Esophagus mucosa (tissue), 1 donor: ENCODE measurements around the gene KLHDC8A. TPM values are rescaled to one million over a fixed set of nuclear protein-coding genes. Genes with fewer than 3 reads are reported as not detected.
A peak's percentile ranks its signal among the peaks of the same experiment; 100 is the strongest.
"Not testable (repeated sequence)": the region's sequence is repeated elsewhere in the genome, so short reads cannot be mapped to it uniquely, and the experiment has no call there.

Experiments
- ATAC-seq: fragments of 200-7000 bp; cut with Tn5 transposase; one replicate; pipeline ENCODE4 v1.9.1; 2020
- total RNA-seq: library from RNA; stranded (reverse); gene quantifications from one replicate; pipeline ENCODE4 v1.2.4, GENCODE V29; 2023
- donor health status: DM: yes; HTN: yes; CAD: no.

The KLHDC8A gene, protein sequence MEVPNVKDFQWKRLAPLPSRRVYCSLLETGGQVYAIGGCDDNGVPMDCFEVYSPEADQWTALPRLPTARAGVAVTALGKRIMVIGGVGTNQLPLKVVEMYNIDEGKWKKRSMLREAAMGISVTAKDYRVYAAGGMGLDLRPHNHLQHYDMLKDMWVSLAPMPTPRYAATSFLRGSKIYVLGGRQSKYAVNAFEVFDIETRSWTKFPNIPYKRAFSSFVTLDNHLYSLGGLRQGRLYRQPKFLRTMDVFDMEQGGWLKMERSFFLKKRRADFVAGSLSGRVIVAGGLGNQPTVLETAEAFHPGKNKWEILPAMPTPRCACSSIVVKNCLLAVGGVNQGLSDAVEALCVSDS
- total RNA-seq, result 3.1 TPM

DNA sequence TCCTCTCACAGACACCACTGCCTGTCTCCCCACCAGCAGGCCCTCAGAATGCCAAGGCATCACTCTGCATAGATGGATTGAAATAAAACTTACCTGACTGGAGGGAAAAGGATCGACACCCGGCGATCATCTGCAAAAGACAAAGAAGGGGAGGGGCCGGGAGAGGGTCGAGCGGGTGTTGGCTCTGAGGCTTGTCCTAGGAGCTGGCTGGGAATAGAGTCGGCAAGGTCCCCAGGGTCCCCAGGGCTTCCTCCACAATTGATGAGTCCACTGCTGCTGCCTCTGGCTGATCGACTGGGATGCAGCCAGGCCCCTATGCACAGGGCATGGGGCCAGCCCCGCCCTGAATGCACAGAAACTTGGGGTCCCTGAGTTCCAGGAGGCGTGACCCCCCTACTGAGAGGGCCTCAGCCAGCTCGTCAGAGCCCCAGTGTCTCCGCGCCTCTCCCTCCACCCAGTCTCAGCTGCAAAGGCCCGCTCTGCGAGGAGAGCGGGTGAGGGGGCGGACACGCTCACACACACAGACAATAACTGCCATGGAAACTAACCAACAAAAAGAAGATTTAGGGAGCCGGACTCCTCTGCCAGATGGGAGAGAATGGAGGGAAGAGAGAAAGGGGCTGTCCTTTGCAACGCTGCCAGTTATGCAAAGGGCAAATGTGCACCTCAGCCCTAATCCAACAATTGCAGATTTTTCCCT lies at the start of gene KLHDC8A:
TSS of gene KLHDC8A (minus strand) at position 483 of the 700 bp plus-strand sequence. CDS start 13,318 bp downstream, outside the sequence.
- ATAC-seq, result no peak

DNA sequence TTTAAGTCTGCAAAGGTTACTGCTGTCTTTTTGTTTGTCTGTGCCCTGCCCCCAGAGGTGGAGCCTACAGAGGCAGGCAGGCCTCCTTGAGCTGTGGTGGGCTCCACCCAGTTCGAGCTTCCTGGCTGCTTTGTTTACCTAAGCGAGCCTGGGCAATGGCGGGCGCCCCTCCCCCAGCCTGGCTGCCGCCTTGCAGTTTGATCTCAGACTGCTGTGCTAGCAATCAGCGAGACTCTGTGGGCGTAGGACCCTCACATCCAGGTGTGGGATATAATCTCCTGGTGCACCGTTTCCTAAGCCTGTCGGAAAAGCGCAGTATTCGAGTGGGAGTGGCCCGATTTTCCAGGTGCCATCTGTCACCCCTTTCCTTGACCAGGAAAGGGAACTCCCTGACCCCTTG lies 49.5 kb upstream of the KLHDC8A start:
- not testable (repeated sequence) for ATAC-seq

DNA sequence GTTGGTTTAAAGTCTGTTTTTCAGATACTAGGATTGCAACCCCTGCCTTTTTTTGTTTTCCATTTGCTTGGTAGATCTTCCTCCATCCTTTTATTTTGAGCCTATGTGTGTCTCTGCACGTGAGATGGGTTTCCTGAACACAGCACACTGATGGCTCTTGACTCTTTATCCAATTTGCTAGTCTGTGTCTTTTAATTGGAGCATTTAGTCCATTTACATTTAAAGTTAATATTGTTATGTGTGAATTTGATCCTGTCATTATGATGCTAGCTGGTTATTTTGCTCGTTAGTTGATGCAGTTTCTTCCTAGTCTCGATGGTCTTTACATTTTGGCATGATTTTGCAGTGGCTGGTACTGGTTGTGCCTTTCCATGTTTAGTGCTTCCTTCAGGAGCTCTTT lies 47.8 kb upstream of the KLHDC8A start:
- ATAC-seq, result not testable (repeated sequence)

DNA sequence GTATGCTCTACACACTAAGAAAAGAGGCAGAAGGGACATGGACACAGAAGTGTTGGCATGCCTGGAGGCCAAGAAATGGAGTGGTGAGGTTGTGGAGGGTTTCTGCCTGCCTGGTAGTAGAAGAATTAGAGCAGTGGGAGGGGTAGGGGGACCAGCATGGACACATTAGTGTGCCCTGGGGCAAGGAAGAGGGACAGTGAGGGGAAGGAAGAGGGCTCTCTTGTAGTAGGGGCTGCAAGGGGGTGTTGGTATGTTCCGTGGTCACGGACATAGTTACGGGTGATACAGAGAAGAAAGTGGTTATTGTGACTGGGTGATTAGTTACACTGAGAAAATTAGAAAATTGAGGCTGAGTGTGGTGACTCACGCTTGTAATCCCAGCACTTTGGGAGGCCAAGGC lies 41.9 kb upstream of the KLHDC8A start:
- ATAC-seq, result no peak

DNA sequence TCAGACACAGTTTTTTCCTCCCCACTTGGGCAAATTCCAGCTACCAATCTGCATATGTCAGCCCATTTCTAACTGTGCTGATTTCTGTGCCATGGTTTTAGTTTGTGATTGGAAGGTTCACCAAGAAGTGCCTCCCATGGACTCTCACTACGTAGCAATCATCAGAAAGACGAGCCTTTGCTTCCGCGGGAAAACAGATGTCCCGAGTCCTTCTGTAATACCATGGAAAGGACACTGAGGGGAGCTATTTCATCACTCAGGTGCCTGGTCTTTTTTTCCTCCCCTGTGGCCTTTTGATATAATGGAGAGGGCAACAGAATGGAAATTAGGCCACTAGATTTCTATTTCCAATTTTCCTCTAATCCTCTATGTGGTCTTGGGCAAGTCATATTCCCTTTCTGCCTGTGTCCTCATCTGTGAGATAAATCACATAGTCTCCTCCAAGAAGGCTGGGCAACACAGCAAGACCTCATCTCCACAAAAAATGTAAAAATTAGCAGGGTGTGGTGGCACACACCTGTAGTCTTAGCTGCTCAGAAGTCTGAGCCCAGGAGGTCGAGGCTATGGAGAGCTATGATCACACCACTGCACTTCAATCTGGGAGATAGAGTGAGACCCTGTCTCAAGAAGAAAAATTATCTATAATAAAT lies 40.4 kb upstream of the KLHDC8A start:
- peak; percentile 69 for ATAC-seq

DNA sequence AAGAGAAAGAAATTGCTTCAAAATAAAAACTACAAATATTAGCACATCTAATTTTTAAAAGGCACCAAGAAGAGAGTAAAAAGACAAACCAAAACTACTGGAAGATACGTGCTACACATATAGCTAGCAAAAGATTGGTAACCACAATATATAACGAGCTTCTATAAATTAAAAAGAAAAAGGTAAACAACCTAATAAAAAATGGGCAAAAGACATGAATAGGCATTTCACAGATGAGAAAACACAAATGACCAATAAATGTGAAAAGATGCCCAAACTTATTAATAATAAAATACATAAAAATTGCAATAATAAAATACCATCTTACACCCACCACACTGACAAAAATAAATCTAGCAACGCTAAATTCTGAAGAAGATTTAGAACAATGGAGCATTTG lies 38.9 kb upstream of the KLHDC8A start:
- no peak for ATAC-seq

DNA sequence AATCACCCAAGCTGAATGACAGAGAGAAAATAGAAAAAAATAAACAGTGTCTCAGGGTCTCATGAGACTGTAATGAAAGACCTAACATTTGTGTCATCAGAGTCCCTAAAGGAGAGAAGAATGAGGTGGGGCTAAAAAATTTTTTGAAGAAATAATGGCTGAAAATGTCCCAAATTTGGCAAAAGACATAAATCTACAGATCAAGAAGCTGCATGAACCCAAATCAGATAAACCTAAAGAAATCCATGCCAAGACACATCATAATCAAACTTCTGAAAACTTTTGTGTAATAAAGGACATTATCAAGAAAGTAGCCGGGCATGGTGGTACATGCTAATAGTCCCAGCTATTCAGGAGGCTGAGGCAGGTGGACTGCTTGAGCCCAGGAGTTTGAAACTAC lies 35.9 kb upstream of the KLHDC8A start:
- ATAC-seq, result no peak

DNA sequence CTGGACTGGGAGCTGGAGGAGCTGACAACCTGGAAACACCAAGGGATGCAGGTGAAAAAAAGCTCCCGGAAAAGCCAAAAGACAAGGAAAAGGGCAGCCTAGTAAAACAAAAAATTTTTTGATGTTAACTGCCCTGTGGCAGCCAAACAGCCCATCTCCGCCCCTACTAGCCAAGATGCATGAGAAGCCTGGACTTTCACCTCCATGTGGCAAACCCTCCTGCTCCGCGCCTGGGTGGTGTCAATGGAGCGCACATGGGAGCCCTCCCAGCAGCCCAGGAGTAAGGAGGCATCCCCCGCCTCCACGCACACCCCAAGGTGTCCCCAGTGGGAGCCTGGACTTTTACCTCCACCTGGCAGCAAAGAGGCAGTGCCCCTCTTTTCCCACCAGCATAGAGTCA lies 34.7 kb upstream of the KLHDC8A start:
- no peak for ATAC-seq

DNA sequence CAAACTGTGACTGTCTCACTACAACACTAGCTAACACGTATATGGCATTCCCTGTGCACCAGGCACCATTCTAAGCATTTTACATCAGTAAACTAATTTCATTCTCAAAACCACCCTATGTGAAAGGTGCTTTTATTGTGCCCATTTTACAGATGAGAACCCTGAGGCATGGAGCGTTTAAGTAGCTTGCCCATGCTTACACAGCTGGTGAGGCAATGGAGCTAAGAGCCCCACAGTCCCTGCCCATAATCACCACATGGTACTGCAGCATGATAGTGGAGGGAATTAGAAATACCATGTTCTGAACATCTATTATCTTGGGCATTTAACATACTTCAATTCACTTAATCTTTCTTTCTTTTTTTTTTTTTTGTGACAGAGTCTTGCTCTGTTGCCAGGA lies 31.1 kb upstream of the KLHDC8A start:
- ATAC-seq, result no peak

DNA sequence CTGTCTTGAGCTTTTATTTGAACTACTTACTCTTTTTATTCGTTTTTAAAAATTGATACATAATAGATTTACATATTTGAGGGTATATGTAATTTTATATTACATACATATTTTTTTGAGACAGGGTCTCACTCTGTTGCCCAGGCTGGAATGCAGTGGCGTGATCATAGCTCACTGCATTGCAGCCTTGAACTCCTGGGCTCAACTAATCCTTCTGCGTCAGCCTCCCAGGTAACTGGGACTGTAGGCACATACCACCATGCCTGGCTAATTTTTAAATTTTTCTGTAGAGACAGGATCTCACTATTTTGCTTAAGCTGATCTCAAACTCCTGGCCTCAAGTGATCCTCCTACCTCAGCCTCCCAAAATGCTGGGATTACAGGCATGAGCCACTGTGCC lies 26.3 kb upstream of the KLHDC8A start:
- ATAC-seq, result not testable (repeated sequence)

DNA sequence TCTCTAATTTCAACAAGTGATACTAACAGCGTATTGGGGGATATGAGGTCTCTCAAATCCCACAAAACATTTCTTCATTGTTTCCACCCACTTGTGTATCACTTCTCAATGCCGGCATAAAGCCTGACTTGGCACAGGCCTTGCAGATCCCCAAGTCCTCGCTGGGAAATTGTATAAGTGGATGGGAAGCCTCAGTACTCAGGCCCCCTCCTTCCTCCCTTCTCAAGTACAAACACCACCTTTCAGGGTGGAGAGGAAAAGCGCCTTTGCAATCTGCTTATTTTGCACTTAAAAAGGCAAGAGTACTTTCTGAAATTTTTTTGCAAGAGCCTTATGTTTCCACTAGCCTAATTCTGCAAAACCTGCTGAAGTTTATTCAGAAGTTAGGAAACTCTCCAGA lies 25.8 kb upstream of the KLHDC8A start:
- ATAC-seq, result no peak

DNA sequence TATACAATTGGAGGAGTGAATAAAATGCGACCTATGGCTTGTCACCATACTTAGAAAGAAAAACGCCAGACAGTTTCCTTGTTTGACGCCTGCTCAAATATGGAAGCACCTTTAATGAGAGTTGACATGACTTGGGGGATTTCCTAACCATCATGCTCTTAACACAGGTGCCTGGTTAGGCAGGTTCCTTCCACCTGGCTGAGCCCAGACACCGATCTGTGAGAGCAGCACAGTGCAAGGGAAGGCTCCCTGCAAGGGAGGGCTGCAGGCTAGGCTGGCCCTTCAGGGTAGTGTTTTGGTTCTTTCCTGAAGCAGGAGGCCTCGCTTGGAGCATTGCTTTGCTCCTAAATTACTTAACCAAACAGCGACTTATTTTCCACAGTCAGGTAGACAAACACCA lies 24.6 kb upstream of the KLHDC8A start:
- no peak for ATAC-seq

DNA sequence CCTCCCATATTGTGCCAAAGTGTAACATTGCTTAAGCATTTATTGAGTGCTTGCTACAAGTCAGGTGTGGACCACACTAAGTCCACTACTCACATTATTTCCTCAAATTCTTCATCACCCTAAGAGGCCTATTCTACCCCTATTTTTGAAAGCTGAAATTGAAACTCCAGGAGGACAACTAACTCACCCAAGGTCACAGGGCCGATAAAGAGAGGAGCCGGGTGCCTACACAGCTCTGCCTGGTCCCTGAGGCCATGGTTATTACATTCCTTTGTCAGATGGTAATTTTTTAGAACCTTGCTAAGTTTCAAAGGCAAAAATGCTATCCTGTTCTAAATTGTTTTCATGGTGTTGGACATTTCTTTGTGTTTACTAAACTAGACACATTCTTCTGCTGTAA lies 24.2 kb upstream of the KLHDC8A start:
- ATAC-seq, result no peak

DNA sequence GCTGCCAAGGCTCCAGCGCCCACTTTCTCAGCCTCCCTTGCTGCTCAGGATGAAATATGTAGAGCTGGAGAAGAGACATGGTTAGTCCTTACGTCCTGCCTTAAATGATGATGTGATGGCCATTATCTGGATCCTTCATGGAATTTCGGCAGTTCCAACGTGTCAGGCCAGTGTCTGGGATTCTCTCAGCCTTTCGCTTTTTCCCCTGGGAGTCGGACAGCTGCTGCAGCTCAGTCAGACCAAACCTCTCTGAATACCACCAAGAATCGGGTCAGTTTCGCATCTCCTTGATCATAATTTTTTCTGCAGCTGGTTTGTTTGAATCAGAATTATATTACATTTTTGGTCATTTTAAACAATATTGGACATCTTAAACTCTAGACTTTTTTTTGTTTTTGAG lies 22.3 kb upstream of the KLHDC8A start:
- ATAC-seq, result no peak

DNA sequence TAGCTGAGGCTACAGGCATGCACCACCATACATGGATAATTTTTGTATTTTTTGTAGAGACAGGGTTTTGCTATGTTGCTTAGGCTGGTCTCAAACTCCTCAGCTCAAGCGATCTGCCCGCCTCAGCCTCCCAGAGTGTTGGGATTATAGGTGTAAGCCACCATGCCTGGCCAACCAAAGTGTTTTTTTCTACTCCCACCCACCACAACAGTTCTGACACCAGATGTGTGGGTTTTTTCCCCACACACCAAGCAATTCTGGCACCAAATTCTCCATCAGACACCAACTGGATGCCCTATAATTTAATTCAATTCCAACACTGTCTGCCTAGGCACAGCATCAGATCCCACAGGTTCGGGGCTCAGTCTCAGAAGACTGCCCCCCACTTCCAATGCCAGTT lies 20.6 kb upstream of the KLHDC8A start:
- no peak for ATAC-seq

DNA sequence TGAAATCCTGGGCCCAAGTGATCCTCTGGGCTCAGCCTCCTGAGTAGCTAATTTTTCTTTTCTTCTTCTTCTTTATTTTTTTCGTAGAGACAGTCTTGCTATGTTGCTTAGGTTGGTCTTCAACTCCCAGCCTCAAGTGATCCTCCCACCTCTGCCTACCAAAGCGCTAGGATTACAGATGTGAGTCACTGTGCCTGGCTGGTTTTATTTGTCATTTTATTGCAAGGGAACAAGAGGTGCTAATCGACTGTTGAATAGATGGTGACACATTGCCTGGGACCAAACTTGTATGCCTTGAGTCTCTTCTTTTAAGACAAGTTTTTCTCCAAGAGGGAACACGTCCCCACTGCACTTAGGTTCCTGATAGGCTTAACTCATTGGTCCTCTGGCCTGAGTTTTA lies 20.0 kb upstream of the KLHDC8A start:
- ATAC-seq, result peak; percentile 78

DNA sequence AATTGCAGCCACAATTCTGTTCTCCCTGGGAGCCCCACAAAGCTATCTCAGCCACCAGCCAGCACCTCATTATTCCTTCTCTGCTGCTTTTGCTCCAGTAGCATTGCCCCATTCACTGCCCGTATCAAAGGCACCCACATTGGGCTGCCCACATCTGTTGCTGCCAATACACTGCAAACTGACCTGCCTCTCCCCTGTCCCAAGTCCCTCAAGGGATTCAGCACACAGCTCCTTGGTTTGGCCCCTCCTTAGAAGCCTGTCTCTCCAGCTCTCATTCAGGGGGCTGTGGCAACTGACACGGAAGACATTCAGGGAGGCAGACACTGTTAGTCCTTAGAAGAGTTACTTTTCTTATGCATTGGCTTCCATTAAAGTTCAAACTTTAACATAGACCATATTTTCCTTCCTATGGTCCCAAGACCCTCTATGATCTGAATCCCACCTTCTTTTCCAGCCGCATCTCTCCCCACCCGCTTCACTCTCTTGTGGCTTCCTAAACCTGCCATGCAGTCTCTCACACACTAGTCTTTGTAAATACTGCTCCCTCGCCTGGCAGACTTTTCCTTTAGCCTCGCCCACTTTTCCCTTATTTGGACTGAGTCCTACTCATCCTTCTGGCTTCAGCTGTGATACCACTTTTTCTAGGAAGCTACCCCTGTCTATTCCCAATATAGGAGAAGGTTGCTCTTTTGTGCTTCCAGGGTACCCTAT lies 19.3 kb upstream of the KLHDC8A start:
- peak; percentile 54 for ATAC-seq

DNA sequence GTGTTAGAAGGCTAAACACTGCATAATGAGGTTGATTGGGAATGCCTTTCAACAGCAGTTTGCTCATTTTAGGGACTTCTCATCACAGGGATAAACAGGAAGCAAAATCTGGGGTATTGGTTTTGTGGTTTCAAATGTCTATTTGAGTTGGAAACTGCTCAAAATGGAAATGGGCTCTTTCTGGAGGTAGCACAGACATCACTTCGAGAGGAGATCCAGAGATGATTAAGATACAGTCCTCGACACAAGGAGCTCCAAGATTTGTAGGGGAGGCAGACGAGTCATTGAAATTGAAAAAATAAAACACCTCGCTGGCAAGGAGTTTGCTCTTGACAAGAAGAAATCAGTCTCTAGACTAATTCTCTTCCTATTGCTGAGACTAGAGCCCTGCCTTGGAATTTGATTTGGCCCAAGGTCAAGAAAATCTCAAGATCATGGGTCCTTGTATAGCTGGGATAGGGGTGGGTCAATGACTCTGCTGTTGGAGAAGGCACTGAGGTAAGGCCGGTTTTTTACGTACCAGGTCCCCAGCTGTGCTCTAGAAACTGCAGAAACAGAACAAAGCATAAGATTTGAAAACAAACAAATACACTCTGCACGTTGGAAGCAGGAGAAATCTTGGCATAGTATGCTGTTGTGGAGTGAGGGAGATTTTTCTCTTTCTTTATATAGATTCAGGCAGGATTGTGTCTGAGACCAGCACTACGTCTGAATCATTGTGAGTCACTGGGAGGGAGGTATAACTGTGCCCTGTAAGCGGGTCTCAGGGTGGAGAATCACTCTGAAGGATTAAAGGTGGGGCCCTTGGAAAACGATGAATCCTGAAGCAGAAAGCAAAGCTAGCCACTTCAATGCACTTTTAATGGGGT lies 17.7 kb upstream of the KLHDC8A start:
- peak; percentile 76 for ATAC-seq

DNA sequence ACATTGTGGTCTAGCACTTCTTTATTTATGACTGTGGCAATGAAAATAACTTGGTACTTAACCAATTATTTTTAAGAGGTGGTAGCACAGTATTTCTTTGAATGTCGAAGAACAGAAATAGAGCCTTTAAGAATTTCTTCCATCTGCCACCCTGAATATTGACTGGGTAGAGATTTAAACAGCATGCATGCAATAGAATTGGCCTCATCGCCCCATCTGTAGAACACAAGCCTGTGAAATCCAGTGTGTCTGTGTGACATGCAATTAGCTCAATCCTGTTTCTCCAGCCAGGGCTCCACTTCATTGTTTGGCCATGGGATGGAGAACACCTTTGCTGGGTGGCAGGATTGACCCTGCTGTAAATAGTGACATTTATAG lies 17.1 kb upstream of the KLHDC8A start:
- ATAC-seq, result no peak

DNA sequence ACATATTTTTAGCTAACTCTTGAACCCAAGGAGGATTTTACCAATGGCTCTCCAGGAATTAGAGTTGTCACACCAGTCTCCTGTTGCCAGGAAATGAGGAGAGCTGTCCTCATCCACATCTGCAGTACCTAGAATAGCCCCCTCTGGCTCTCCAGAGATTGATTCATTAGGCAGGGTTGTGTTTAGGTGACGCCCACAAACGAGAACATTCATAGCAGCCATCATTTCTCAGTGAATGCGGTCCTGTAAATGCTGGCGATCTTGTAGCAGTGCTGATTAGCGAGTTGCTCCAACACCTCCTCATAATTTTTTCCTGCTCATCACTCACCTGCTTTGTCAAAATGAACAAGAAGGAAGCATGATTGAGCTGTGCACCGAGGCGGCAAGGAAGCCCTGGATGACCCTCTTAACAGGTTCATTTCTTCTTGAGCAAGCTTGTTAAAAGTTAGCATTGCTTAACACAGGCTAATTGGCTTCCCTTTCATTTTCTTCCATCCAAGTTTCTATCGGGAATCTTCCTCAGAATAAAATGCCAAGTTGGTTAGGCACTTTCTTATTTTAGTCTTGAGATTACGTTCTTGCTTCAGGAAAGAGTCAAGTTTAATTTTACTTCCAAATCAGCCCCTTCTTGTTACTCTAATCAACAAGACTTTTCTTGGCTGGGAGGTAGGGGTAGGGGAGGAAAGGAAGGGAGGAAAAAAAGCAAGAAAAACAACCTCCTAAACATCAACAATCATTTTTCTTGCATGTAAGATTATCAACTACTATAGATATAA lies 16.5 kb upstream of the KLHDC8A start:
- ATAC-seq, result no peak
